Neural progenitor cell (in vitro differentiated cells): Measurements from ENCODE around the gene CIDEA. TPM values are rescaled to one million over a fixed set of nuclear protein-coding genes. Genes with fewer than 3 reads are reported as not detected.
A peak's percentile ranks its signal among the peaks of the same experiment; 100 is the strongest.

ENCODE experiments used
- DNase-seq: peaks from one replicate; pipeline ENCODE4 v3.0.0-alpha.2; 2016; ENCODE audit warnings: low spot score
- H2AFZ ChIP-seq: fragments of 200-600 bp; sonication (generic); replicated peaks from 2 replicates; pipeline ENCODE4 v1.6.1; 2016; ENCODE audit warnings: antibody characterized with exemption
- H3F3A ChIP-seq: fragments of 200-600 bp; sonication (generic); 2 replicates; pipeline ENCODE4 v1.6.1; 2016; ENCODE audit warnings: antibody characterized with exemption, low read depth
- H3K27ac ChIP-seq: fragments of 200-600 bp; sonication (generic); 2 replicates; pipeline ENCODE4 v1.5.1; 2016; ENCODE audit warnings: mild to moderate bottlenecking
- H3K27me3 ChIP-seq: fragments of 200-600 bp; sonication (generic); 2 replicates; pipeline ENCODE4 v1.6.1; 2016; ENCODE audit warnings: mild to moderate bottlenecking, moderate library complexity
- H3K36me3 ChIP-seq: fragments of 200-600 bp; sonication (generic); 2 replicates; pipeline ENCODE4 v1.5.1; 2016
- H3K4me1 ChIP-seq: fragments of 200-600 bp; sonication (generic); 2 replicates; pipeline ENCODE4 v1.6.1; 2016; ENCODE audit warnings: mixed run types
- H3K4me2 ChIP-seq: fragments of 200-600 bp; sonication (generic); 2 replicates; pipeline ENCODE4 v1.6.1; 2016
- H3K4me3 ChIP-seq: fragments of 200-600 bp; sonication (generic); 2 replicates; pipeline ENCODE4 v1.5.1; 2016
- H3K79me2 ChIP-seq: fragments of 200-600 bp; sonication (generic); 2 replicates; pipeline ENCODE4 v1.6.1; 2016; ENCODE audit warnings: low read depth
- H3K9ac ChIP-seq: fragments of 200-600 bp; sonication (generic); 2 replicates; pipeline ENCODE4 v1.6.1; 2016
- H3K9me3 ChIP-seq: fragments of 200-600 bp; sonication (generic); 2 replicates; pipeline ENCODE4 v1.5.1; 2016; ENCODE audit warnings: low read depth
- H4K20me1 ChIP-seq: fragments of 200-600 bp; sonication (generic); 2 replicates; pipeline ENCODE4 v1.6.1; 2016; ENCODE audit warnings: low read depth
- H3K27ac Mint-ChIP-seq: 3 replicates; pipeline ENCODE4 v1.8.0; 2021; ENCODE audit warnings: mixed read lengths
- H3K27me3 Mint-ChIP-seq: 2 replicates; pipeline ENCODE4 v1.8.0; 2022; ENCODE audit warnings: low read depth, mild to moderate bottlenecking, inconsistent platforms, moderate library complexity, mixed read lengths; ENCODE audit not compliant: insufficient read depth
- H3K36me3 Mint-ChIP-seq: 3 replicates; pipeline ENCODE4 v1.8.0; 2021; ENCODE audit warnings: mixed read lengths
- H3K4me1 Mint-ChIP-seq: 3 replicates; pipeline ENCODE4 v1.8.0; 2021; ENCODE audit warnings: mixed read lengths
- H3K4me3 Mint-ChIP-seq: 3 replicates; pipeline ENCODE4 v1.8.0; 2021; ENCODE audit warnings: mild to moderate bottlenecking, moderate library complexity, mixed read lengths
- H3K9me3 Mint-ChIP-seq: 3 replicates; pipeline ENCODE4 v1.8.0; 2020; ENCODE audit warnings: mixed read lengths
- EZH2 ChIP-seq: fragments of 200-600 bp; sonication (generic); IDR thresholded peaks from 2 replicates; pipeline ENCODE4 v1.6.1; 2017; ENCODE audit warnings: antibody characterized with exemption, mild to moderate bottlenecking, moderate library complexity
- EZH2phosphoT487 ChIP-seq: fragments of 200-600 bp; sonication (generic); IDR thresholded peaks from 2 replicates; pipeline ENCODE4 v1.6.1; 2017; ENCODE audit warnings: antibody characterized with exemption
- total RNA-seq: library from RNA; depleted of rRNA; stranded (reverse); fragments of >200 nt; gene quantifications from 2 replicates; pipeline ENCODE4 v1.2.3, GENCODE V29; 2015; ENCODE audit warnings: low replicate concordance
- TF ChIP-seq, protein P1 (sequence below): fragments of 200-600 bp; sonication (generic); IDR thresholded peaks from 2 replicates; pipeline ENCODE4 v1.5.1; 2017; ENCODE audit warnings: antibody characterized with exemption, mild to moderate bottlenecking

The CIDEA gene
- total RNA-seq, 1 donor from 2014 or later = not detected

DNA sequence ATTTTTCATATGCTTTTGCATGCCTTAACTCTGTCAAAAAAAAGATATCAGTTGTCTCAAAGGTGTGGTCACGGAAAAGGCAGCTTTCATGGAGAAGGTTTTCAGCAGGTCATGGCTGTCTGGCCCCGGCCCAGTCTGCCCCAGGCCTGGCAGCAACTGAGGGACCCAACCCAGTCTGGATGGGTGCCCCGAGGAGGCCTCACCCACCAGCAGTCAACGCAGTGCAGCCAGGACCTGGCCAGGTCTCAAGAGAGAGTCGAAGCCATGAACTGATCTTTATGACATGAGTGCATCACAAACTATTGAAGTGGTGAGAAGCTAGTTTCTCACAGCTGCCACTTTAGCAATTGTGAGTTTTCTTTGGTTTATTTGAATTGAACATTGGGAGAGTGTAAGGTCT, 61.8 kb downstream of the CIDEA start:
- H4K20me1 ChIP-seq = peaks cover 7% of the 10 kb centered on the region

GRCh38 chr18:12317664-12318333, 63.6 kb downstream of the CIDEA start:
- H3K27ac ChIP-seq = no peak overlapping the region
- no peaks in the 10 kb centered on the region for H3K9me3 ChIP-seq
- H3K27ac Mint-ChIP-seq = peak overlapping the region; percentile 82
- peaks cover 7% of the 10 kb centered on the region for H4K20me1 ChIP-seq
- H3K27me3 Mint-ChIP-seq = no peaks in the 10 kb centered on the region
- H3K36me3 Mint-ChIP-seq = peaks cover 30% of the 10 kb centered on the region
- peaks cover 4% of the 10 kb centered on the region for H3K36me3 ChIP-seq
- no peak overlapping the region for H2AFZ ChIP-seq
- no peak for DNase-seq
- no peak overlapping the region for H3K4me2 ChIP-seq
- H3K4me1 Mint-ChIP-seq = peaks cover 36% of the 10 kb centered on the region
- H3K79me2 ChIP-seq = no peaks in the 10 kb centered on the region
- H3K4me3 ChIP-seq = no peak overlapping the region
- H3K9me3 Mint-ChIP-seq = peaks cover 2% of the 10 kb centered on the region
- no peak overlapping the region for H3K4me3 Mint-ChIP-seq
- H3K9ac ChIP-seq = no peak overlapping the region
- H3K27me3 ChIP-seq = no peaks in the 10 kb centered on the region
- H3F3A ChIP-seq = peaks cover 9% of the 10 kb centered on the region
- H3K4me1 ChIP-seq = no peaks in the 10 kb centered on the region
- TF ChIP-seq EZH2phosphoT487 = no peak
- TF ChIP-seq EZH2 = no peak

More for the DNA sequence above, 61.8 kb downstream of the CIDEA start:
- Histone ChIP-seq H3K27me3 (no peaks in the 10 kb centered on the region), H2AFZ (no peak overlapping the region), H3K79me2 (no peaks in the 10 kb centered on the region), H3K9me3 (peaks cover 8% of the 10 kb centered on the region), H3K4me3 (no peak overlapping the region), H3K9ac (no peak overlapping the region), H3K27ac (no peak overlapping the region), H3K4me2 (no peak overlapping the region), H3K4me1 (no peaks in the 10 kb centered on the region), H3F3A (peaks cover 5% of the 10 kb centered on the region), H3K36me3 (peaks cover 19% of the 10 kb centered on the region)
- DNase-seq = no peak
- Mint-ChIP-seq H3K4me1 (peaks cover 31% of the 10 kb centered on the region), H3K27me3 (no peaks in the 10 kb centered on the region), H3K4me3 (no peak overlapping the region), H3K36me3 (peaks cover 40% of the 10 kb centered on the region), H3K27ac (no peak overlapping the region), H3K9me3 (peaks cover 14% of the 10 kb centered on the region)
- no peak for TF ChIP-seq EZH2phosphoT487

GRCh38 chr18:12318334-12318697, 64.2 kb downstream of the CIDEA start:
- peaks cover 30% of the 10 kb centered on the region for H3K36me3 Mint-ChIP-seq
- H3K9me3 ChIP-seq = no peaks in the 10 kb centered on the region
- no peak overlapping the region for H2AFZ ChIP-seq
- H3K4me2 ChIP-seq = no peak overlapping the region
- H3K27ac Mint-ChIP-seq = peak overlapping the region; percentile 82
- H3K36me3 ChIP-seq = peaks cover 5% of the 10 kb centered on the region
- no peak overlapping the region for H3K27ac ChIP-seq
- no peaks in the 10 kb centered on the region for H3K27me3 ChIP-seq
- H3K4me3 Mint-ChIP-seq = no peak overlapping the region
- H3K4me3 ChIP-seq = no peak overlapping the region
- H3F3A ChIP-seq = peaks cover 9% of the 10 kb centered on the region
- H3K4me1 Mint-ChIP-seq = peaks cover 33% of the 10 kb centered on the region
- H3K9ac ChIP-seq = no peak overlapping the region
- TF ChIP-seq EZH2 (no peak), EZH2phosphoT487 (no peak)
- TF ChIP-seq, protein P1, sequence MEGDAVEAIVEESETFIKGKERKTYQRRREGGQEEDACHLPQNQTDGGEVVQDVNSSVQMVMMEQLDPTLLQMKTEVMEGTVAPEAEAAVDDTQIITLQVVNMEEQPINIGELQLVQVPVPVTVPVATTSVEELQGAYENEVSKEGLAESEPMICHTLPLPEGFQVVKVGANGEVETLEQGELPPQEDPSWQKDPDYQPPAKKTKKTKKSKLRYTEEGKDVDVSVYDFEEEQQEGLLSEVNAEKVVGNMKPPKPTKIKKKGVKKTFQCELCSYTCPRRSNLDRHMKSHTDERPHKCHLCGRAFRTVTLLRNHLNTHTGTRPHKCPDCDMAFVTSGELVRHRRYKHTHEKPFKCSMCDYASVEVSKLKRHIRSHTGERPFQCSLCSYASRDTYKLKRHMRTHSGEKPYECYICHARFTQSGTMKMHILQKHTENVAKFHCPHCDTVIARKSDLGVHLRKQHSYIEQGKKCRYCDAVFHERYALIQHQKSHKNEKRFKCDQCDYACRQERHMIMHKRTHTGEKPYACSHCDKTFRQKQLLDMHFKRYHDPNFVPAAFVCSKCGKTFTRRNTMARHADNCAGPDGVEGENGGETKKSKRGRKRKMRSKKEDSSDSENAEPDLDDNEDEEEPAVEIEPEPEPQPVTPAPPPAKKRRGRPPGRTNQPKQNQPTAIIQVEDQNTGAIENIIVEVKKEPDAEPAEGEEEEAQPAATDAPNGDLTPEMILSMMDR = no peak
- H4K20me1 ChIP-seq = peaks cover 7% of the 10 kb centered on the region
- H3K79me2 ChIP-seq = no peaks in the 10 kb centered on the region
- H3K9me3 Mint-ChIP-seq = no peaks in the 10 kb centered on the region
- H3K4me1 ChIP-seq = no peaks in the 10 kb centered on the region
- no peaks in the 10 kb centered on the region for H3K27me3 Mint-ChIP-seq
- no peak for DNase-seq

DNA sequence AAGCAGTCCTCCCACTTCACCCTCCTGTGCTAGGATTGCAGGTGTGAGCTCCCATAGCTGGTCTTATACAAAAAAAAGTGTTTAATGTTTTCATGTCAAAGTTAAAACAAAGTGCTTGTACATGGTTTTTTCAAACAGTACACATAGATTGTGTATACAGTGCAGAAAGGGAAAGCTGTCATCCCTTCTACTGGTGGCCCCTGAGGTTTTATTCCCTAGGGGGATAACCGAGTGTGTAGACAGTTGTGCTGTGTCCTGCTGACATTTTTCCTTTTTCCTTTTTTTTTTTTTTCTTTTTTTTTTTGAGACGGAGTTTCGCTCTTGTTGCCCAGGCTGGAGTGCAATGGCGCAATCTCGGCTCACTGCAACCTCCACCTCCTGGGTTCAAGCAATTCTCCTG, 64.7 kb downstream of the CIDEA start:
- Histone ChIP-seq H3K4me1 (no peaks in the 10 kb centered on the region), H3K36me3 (peaks cover 5% of the 10 kb centered on the region), H3K27ac (no peak overlapping the region), H4K20me1 (peaks cover 7% of the 10 kb centered on the region), H3K4me2 (no peak overlapping the region), H3K27me3 (no peaks in the 10 kb centered on the region), H3K4me3 (no peak overlapping the region), H3F3A (peaks cover 9% of the 10 kb centered on the region), H3K9ac (no peak overlapping the region), H2AFZ (no peak overlapping the region), H3K9me3 (no peaks in the 10 kb centered on the region), H3K79me2 (no peaks in the 10 kb centered on the region)
- H3K36me3 Mint-ChIP-seq = peaks cover 24% of the 10 kb centered on the region
- no peak for DNase-seq
- no peak for TF ChIP-seq EZH2phosphoT487
- no peak for TF ChIP-seq EZH2
- TF ChIP-seq, protein P1 = no peak
- no peaks in the 10 kb centered on the region for H3K27me3 Mint-ChIP-seq
- H3K4me3 Mint-ChIP-seq = no peak overlapping the region
- peaks cover 27% of the 10 kb centered on the region for H3K4me1 Mint-ChIP-seq
- H3K27ac Mint-ChIP-seq = no peak overlapping the region
- H3K9me3 Mint-ChIP-seq = no peaks in the 10 kb centered on the region
